Sigmoid colon (tissue), 7 donors: ENCODE measurements around the gene STING1. TPM values are rescaled to one million over a fixed set of nuclear protein-coding genes. Genes with fewer than 3 reads are reported as not detected.
A peak's percentile ranks its signal among the peaks of the same experiment; 100 is the strongest.

ENCODE experiments used
- DNase-seq: peaks from one replicate; pipeline ENCODE4 v3.0.0-alpha.2; 2019
- H3K27ac ChIP-seq, 4 donors: fragments of 200-600 bp; sonication (generic); one replicate each; pipeline ENCODE4 v1.5.1; 2016 to 2019; ENCODE audit warnings: mild to moderate bottlenecking in 1 of 4
- H3K27me3 ChIP-seq, 3 donors: fragments of 200-600 bp; sonication (generic); one replicate each; pipeline ENCODE4 v1.5.1; 2019; ENCODE audit warnings: mild to moderate bottlenecking in 1 of 3
- H3K36me3 ChIP-seq, 4 donors: fragments of 200-600 bp; sonication (generic); one replicate each; pipeline ENCODE4 v1.5.1; 2016 to 2019
- H3K4me1 ChIP-seq, 4 donors: fragments of 200-600 bp; sonication (generic); one replicate each; pipeline ENCODE4 v1.5.1; 2017 to 2019
- H3K4me3 ChIP-seq, 4 donors: fragments of 200-600 bp; sonication (generic); one replicate each; pipeline ENCODE4 v1.5.1; 2017 to 2019; ENCODE audit warnings: mild to moderate bottlenecking in 2 of 4, moderate library complexity in 1 of 4
- H3K9me3 ChIP-seq, 4 donors: fragments of 200-600 bp in 3 of 4; sonication (generic) in 3 of 4; one replicate each; pipeline versions ENCODE4 v1.5.1 to v1.6.1; 2013 to 2019
- CTCF ChIP-seq, 4 experiments: fragments of 450-650 bp in 3 of 4; fragments of 200-600 bp in 1 of 4; IDR thresholded peaks; one replicate each; pipeline ENCODE4 v1.5.1; 2016 to 2019; ENCODE audit warnings: antibody characterized with exemption in 4 of 4, mild to moderate bottlenecking in 3 of 4, moderate library complexity in 2 of 4
- EP300 ChIP-seq, 4 donors: sonication (generic); formaldehyde crosslinking; IDR thresholded peaks; one replicate each; pipeline ENCODE4 v1.6.1; 2017; ENCODE audit warnings: antibody characterized with exemption in 4 of 4
- POLR2A ChIP-seq, 2 donors: fragments of 450-650 bp; IDR thresholded peaks; one replicate each; pipeline ENCODE4 v1.6.1; 2016; ENCODE audit warnings: antibody characterized with exemption in 2 of 2, mild to moderate bottlenecking in 2 of 2, moderate library complexity in 2 of 2
- POLR2AphosphoS5 ChIP-seq, 4 donors: sonication (generic); formaldehyde crosslinking; IDR thresholded peaks; one replicate each; pipeline ENCODE4 v1.6.1; 2017; ENCODE audit warnings: antibody characterized with exemption in 4 of 4
- WGBS, 2 donors: extraction: QIAGEN DNeasy Blood & Tissue Kit; methylation state at CpG; one replicate each; pipeline ENCODE4 v1.1.7; 2013; 5-methylcytosine and 5-hydroxymethylcytosine counted together
- intact Hi-C: fragments of 100-400 bp; cut with DNase I; formaldehyde crosslinking; loops from one replicate; pipeline ENCODE4 v1.15.1; 2023
- polyA plus RNA-seq, 3 donors: library from polyadenylated mRNA; stranded (reverse); fragments of 200-250 nt; gene quantifications; one replicate each; pipeline ENCODE4 v1.2.3, GENCODE V29; 2013
- total RNA-seq, 4 donors: library from RNA; depleted of rRNA; stranded (reverse); fragments of >200 nt; gene quantifications; one replicate each; pipeline ENCODE4 v1.1.0, GENCODE V29; 2016
- donor health status: healthy with polysubstance abuse.
- donor health status: Bipolar disorder and iron deficiency.
- donor health status: healthy.

Gene STING1
- total and polyA plus RNA-seq, 7 donors, result 5.5 to 63.5 (median 22.1) TPM

DNA sequence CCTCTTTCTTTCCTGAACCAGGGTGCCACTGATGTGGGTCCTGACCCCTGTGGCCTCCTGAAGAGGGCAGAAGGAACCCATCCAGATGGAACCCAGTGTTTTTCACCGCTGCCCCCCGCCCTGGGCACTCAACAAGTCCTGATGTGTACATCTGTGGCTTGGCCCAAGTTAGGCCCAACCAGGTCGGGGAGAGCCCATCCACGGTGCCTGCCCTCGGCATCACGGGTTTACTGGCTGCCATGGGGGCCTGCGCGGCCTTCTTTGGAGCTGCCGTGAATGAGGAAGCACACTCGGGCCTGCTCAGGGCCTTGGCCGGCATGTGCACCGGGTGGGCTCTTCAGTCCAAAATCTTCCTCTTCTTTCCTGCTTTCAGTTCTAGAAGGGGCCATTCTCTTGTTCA is 25.8 kb downstream of the STING1 start:
- Histone ChIP-seq H3K4me3 (no peak overlapping the region), H3K36me3 (no peaks in the 10 kb centered on the region), H3K27ac (no peak overlapping the region), H3K9me3 (no peaks in the 10 kb centered on the region), H3K27me3 (no peaks in the 10 kb centered on the region), H3K4me1 (no peaks in the 10 kb centered on the region)
- WGBS, 2 donors, result 95% methylated on average over 12 of the region's 12 CpGs
- no peak for DNase-seq
- TF ChIP-seq EP300 (IDR thresholded peaks at IDR 0.05) (no peak), CTCF (IDR thresholded peaks at IDR 0.05) (no peak), POLR2AphosphoS5 (IDR thresholded peaks at IDR 0.05) (no peak), POLR2A (IDR thresholded peaks at IDR 0.05) (no peak)
- intact Hi-C loops, result no loop called here

DNA sequence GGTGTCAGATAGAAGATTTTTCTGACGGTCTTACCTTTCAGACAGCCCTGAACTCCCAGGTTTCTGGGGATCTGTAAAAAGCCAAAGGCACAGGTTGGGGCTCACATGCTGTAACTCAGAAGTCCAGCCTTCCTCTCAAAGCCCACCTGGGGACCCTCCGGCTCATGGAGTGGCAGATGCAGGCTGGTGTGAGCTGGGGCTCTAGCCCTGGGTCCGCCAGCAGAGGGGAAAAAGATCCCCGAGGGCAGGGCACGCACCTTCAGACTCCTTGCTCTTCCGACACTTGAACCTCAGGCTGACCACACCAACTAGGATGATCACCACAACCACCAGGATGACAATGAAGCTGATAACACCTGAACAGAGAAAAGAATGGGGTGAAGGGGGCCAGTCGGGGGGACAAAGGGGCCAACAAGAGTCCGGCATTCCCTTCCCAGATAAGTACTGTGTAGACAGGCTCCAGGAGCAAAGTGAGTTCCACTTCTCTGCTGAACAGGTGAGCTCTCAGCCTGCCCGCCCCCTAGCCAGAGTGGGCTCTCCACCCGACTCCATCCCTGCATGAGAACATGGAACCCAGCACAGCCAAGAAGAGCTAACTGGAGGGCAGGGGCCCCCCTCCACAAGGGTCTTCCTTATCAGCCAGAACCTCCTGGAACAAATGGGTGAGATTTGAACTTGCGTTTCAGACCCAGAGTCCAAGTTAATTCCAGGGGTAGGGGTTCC is 27.8 kb downstream of the STING1 start:
- Histone ChIP-seq H3K4me1 (no peaks in the 10 kb centered on the region), H3K4me3 (no peak overlapping the region), H3K27me3 (no peaks in the 10 kb centered on the region), H3K27ac (no peak overlapping the region), H3K9me3 (no peaks in the 10 kb centered on the region), H3K36me3 (no peaks in the 10 kb centered on the region)
- intact Hi-C loops, result no loop called here
- no peak for DNase-seq
- no peak for TF ChIP-seq CTCF (IDR thresholded peaks at IDR 0.05)
- no peak for TF ChIP-seq POLR2AphosphoS5 (IDR thresholded peaks at IDR 0.05)
- no peak for TF ChIP-seq EP300 (IDR thresholded peaks at IDR 0.05)
- TF ChIP-seq POLR2A (IDR thresholded peaks at IDR 0.05), result no peak
- WGBS, 2 donors, result 86 to 90% methylated on average over 11 of the region's 11 CpGs

GRCh38 chr5:139453683-139454567 is 28.6 kb downstream of the STING1 start:
- no peaks in the 10 kb centered on the region for H3K4me1 ChIP-seq
- DNase-seq, result no peak
- WGBS, 2 donors, result 63 to 82% methylated on average over 3 of the region's 3 CpGs
- no peak overlapping the region for H3K4me3 ChIP-seq
- no peaks in the 10 kb centered on the region for H3K36me3 ChIP-seq
- no peaks in the 10 kb centered on the region for H3K27me3 ChIP-seq
- TF ChIP-seq EP300 (IDR thresholded peaks at IDR 0.05), result no peak
- no peak for TF ChIP-seq CTCF (IDR thresholded peaks at IDR 0.05)
- no peaks in the 10 kb centered on the region for H3K9me3 ChIP-seq
- no peak overlapping the region for H3K27ac ChIP-seq
- intact Hi-C loops, result no loop called here

DNA sequence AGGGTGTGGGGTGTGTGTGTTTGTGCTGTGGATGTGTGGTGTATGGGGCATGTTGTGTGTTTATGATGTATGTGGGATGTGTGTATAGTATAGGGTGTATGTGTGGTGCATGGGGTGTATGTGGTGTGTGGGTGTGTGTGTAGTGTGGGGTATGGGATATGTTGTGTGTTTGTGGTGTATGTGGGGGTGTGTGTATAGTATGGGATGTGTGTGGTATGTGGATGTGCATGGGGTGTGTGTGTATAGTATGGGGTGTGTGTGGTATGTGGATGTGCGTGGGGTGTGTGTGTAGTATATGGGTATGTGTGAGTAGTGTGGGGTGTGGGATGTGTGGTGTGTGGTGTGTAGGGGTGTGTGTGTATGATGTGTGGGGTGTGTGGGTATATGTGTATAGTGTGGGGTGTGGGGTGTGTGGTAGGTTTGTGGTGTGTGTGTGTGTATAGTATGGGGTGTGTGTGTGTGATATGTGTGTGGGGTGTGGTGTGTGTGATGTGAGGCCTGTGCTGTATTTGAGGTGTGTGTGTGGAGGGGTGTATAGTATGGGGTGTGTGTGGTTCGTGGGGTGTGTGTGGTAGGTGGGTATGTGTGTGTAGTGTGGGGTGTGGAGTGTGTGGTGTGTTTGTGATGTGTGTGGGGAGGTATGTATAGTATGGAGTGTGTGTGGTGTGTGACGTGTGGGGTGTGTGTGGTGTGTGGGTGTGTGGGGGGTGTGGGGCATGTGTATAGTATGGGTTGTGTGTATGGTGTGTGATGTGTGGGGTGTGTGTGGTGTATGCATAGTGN is 30.5 kb downstream of the STING1 start:
- peak in 1 of 4 experiments; percentile 5 for TF ChIP-seq CTCF (IDR thresholded peaks at IDR 0.05)
- no peak for TF ChIP-seq POLR2A (IDR thresholded peaks at IDR 0.05)
- TF ChIP-seq EP300 (IDR thresholded peaks at IDR 0.05), result no peak
- H3K27me3 ChIP-seq, result no peaks in the 10 kb centered on the region
- 78 to 84% methylated on average over 3 of the region's 3 CpGs for WGBS, 2 donors
- DNase-seq, result no peak
- no peaks in the 10 kb centered on the region for H3K9me3 ChIP-seq
- H3K4me1 ChIP-seq, result no peaks in the 10 kb centered on the region
- no peak overlapping the region for H3K27ac ChIP-seq
- intact Hi-C loops, result no loop called here
- no peak overlapping the region for H3K4me3 ChIP-seq
- H3K36me3 ChIP-seq, result no peaks in the 10 kb centered on the region
